HCT116 (cell line): ENCODE results near the gene CNN3.

Source experiments
- EGR1 ChIP-seq: IDR thresholded peaks from 2 replicates; pipeline ENCODE4 v1.6.1; 2012; ENCODE audit warnings: low read depth
- ELF1 ChIP-seq: IDR thresholded peaks from 2 replicates; pipeline ENCODE4 v1.6.1; 2012; ENCODE audit warnings: low read depth, borderline replicate concordance
- EZH2phosphoT487 ChIP-seq: fragments of 200-600 bp; IDR thresholded peaks from 2 replicates; pipeline ENCODE4 v1.6.1; 2018; ENCODE audit warnings: antibody characterized with exemption, borderline replicate concordance
- JUND ChIP-seq: IDR thresholded peaks from 2 replicates; pipeline ENCODE4 v1.6.1; 2012
- POLR2A ChIP-seq: IDR thresholded peaks from 2 replicates; pipeline ENCODE4 v1.7.0; 2011; ENCODE audit warnings: borderline replicate concordance; ENCODE audit not compliant: insufficient read depth, insufficient read length; ENCODE audit errors: extremely low read depth
- POLR2AphosphoS5 ChIP-seq: IDR thresholded peaks from 2 replicates; pipeline ENCODE4 v1.6.1; 2011; ENCODE audit warnings: mild to moderate bottlenecking, low read depth, low read length, moderate library complexity
- RAD21 ChIP-seq: IDR thresholded peaks from 2 replicates; pipeline ENCODE4 v1.6.1; 2012; ENCODE audit warnings: low read depth, mild to moderate bottlenecking
- SRF ChIP-seq: IDR thresholded peaks from 2 replicates; pipeline ENCODE4 v1.6.1; 2012; ENCODE audit warnings: low read depth
- ZNF274 ChIP-seq: fragments of 200-500 bp; sonication (Bioruptor generic); IDR thresholded peaks from 2 replicates; pipeline ENCODE4 v1.6.1; 2014; ENCODE audit warnings: mild to moderate bottlenecking, low read depth, low read length, inconsistent platforms
- TF ChIP-seq, protein P1 (sequence below), 3 experiments: fragments of 200-600 bp in 1 of 3; sonication (generic) in 1 of 3; IDR thresholded peaks in 2 of 3; conservative IDR thresholded peaks in 1 of 3; 2 replicates each; pipeline ENCODE4 v1.5.1; 2012 to 2017; ENCODE audit warnings: low read depth in 2 of 3, low read length in 2 of 3, antibody characterized with exemption in 1 of 3, borderline replicate concordance in 1 of 3, control low read depth in 1 of 3, mild to moderate bottlenecking in 1 of 3, mixed read lengths in 1 of 3, mixed run types in 1 of 3, moderate library complexity in 1 of 3; ENCODE audit not compliant: insufficient read depth in 1 of 3
- TF ChIP-seq, protein P2 (sequence below): IDR thresholded peaks from 2 replicates; pipeline ENCODE4 v1.6.1; 2012

DNA sequence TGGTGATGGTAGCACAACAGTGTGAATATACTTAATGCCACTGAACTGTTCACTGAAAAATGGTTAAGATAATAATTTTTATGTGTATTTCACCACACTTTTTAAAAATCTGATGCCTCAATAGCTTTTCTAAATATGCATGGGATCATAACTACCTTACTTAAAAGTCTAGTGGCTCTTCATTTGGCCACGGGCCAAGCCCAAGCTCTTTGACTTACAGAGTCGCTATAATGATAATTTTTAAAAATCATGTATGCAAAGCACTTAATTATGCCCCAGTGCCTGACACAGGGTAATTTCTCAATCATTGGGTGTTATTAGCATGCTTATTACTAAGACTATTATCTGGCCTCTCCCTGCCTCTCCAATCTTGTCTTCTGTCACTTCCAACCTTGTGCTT is 7.6 kb upstream of the CNN3 start:
- TF ChIP-seq, protein P1, sequence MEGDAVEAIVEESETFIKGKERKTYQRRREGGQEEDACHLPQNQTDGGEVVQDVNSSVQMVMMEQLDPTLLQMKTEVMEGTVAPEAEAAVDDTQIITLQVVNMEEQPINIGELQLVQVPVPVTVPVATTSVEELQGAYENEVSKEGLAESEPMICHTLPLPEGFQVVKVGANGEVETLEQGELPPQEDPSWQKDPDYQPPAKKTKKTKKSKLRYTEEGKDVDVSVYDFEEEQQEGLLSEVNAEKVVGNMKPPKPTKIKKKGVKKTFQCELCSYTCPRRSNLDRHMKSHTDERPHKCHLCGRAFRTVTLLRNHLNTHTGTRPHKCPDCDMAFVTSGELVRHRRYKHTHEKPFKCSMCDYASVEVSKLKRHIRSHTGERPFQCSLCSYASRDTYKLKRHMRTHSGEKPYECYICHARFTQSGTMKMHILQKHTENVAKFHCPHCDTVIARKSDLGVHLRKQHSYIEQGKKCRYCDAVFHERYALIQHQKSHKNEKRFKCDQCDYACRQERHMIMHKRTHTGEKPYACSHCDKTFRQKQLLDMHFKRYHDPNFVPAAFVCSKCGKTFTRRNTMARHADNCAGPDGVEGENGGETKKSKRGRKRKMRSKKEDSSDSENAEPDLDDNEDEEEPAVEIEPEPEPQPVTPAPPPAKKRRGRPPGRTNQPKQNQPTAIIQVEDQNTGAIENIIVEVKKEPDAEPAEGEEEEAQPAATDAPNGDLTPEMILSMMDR (IDR thresholded peaks at IDR 0.05 in 2 of 3, conservative IDR thresholded peaks at IDR 0.05 in 1 of 3; ENCODE audit: borderline replicate concordance in 1 of 3, insufficient read depth in 1 of 3, low read depth in 2 of 3, low read length in 2 of 3): no peak
- no peak for TF ChIP-seq EZH2phosphoT487
- no peak for TF ChIP-seq POLR2A
- no peak for TF ChIP-seq JUND
- TF ChIP-seq ELF1: no peak
- TF ChIP-seq ZNF274: no peak
- TF ChIP-seq SRF: no peak
- no peak for TF ChIP-seq POLR2AphosphoS5
- TF ChIP-seq, protein P2, sequence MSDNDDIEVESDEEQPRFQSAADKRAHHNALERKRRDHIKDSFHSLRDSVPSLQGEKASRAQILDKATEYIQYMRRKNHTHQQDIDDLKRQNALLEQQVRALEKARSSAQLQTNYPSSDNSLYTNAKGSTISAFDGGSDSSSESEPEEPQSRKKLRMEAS: no peak
- no peak for TF ChIP-seq RAD21
- no peak for TF ChIP-seq EGR1
